Fibroblast of peridontal ligament (primary cell): ENCODE data around the gene PSME2.
A peak's percentile ranks its signal among the peaks of the same experiment; 100 is the strongest.

Experiments
- DNase-seq: peaks from one replicate; pipeline ENCODE4 v3.0.0-alpha.2; 2010; ENCODE audit errors: extremely low read depth

The PSME2 gene, protein sequence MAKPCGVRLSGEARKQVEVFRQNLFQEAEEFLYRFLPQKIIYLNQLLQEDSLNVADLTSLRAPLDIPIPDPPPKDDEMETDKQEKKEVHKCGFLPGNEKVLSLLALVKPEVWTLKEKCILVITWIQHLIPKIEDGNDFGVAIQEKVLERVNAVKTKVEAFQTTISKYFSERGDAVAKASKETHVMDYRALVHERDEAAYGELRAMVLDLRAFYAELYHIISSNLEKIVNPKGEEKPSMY

DNA sequence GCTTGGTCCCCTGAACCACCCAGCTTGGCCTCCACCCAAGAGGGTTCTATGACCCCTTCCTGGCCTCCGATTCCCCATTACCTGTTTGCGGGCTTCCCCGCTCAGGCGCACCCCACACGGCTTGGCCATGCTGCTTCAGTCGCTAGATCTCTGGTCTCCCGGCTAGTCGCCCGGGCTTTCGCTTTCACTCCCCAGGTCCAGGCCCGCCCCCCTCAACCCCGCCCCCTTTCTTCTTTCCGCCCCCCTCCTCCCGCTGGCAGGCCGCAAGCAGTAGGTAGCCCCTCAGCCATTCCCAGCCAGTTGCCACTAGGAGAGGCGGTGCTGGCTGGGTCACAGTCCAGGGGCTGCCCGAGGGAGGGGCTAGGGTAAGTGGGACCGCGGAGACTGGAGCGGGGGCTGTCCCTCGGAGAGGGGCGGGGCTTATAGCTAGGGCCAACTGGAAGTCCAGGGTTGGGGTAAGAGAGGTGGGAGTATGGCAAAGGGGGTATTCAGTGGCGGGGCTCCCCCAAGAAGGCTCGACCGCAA is at the start of gene PSME2:
PSME2 (minus strand) TSS at position 158 of the 525 bp plus-strand sequence; CDS start at position 129, 29 bp downstream.
- peak; percentile 89 for DNase-seq

GRCh38 chr14:24195186-24196070 is 49.0 kb upstream of the PSME2 start, which contains the start of gene TM9SF1:
TSS of gene TM9SF1 (minus strand) at chr14:24195441. CDS start at chr14:24195019, 422 bp downstream.
- peak; percentile 79 for DNase-seq

DNA sequence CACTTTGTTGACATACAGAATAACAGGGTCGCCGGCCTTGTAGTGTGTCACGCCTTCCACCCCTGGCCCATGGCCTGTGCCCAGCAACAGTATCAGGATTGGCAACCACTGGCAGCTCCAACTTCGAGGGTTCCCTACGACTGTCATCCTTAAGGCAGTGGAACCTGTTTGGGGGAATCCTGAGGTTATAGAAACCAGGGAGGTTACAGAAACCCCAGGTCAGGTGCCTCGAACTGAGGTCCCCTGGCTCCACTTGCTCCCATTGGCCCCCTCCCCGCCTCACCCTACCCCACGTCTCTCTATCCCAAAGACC is 48.4 kb upstream of the PSME2 start:
- DNase-seq: no peak

DNA sequence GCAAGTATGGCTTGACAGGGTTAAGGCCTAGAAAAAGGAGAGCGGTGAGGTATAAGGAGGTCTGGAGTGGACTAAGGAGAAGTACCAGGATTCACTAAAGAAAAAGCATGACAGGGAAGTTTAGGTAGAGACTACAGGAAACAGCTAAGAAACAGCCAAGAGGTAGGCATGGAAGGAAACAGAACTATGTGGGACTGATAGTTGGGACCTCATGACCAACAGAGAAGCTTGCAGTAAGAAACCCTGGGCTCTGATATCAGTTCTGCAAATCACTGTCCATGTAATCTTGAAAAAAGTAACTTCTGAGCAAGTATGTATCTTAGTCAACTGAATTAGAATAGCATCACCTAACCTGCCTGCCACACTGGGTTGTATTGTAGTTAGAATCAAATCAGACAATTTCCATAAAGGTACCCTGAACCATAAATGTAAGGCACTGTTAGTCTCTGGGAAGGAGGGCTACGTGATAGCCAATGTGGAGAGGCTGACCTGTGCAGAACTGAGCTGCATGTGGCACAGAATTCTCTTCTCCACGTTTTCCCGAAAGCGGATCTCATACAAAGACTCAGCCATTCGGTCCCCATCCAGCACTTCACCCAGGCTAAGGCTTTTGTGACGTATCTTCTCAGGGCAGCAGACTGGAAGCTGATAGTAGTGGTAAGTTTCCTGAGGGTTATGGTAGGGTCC is 47.9 kb upstream of the PSME2 start:
- DNase-seq: no peak

DNA sequence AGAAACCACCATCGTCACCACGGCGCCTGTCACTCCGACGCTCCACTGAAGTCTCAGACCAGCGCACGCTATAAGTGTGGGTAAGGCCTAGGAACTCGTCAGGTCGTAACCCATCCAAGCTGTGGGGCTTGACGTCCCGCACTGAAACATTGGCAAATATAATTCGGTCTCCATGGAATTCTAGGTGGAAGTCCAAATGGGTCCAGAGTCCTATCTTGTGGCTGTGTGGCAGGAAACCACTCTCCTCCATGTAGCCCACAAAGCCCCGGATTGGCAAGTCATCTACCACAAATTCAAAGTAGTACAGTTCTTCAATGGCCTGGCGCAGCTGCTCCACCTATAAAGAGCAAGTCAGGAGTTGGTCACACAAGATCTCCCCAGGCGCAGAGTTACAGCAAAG is 46.5 kb upstream of the PSME2 start:
- no peak for DNase-seq

DNA sequence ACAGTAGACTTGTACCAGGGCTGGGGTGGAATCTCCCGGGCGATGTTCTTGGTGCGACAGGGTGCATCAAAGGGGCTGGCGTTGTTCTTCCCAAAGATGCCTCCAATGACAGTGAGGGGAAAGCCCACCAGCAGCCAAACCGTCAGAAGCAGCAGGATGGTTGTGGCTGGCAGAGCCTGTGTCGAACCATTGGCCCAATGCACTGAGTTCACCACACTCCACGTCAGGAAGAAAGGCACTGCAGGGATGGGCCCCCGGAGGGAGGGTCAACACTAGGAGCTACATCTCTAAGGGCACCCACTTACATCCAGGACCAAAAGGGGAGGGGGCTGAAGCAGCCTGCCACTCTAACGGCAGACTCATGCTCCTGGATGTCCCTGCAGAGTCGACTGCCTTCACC is 44.0 kb upstream of the PSME2 start:
- no peak for DNase-seq

DNA sequence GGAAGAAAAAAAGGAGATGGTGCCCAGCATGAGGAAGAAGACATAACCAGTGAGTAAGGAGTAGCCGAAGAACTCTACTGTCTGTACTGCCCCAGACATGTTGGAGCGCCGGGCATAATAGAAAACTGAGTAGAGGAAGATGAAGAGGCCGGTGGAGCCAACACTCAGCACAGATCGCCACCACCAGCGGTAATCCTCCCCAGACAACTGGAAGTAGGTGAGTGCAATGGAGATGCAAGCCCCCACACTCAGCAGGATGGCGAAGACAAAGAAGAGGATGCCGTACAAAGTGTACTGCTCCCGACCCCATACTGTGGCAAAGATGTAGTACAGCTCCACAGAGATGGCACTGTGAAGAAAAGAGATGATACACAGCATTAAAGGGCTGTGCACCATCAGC is 43.0 kb upstream of the PSME2 start:
- DNase-seq: no peak

- no peak for DNase-seq
Measured at GRCh38 chr14:24189059-24189375, 42.6 kb upstream of the PSME2 start.

GRCh38 chr14:24188251-24189058 is 42.0 kb upstream of the PSME2 start, which contains the start of gene IPO4:
TSS of gene IPO4 (minus strand) at chr14:24188816. CDS start at chr14:24188787, 29 bp downstream.
- peak; percentile 97 for DNase-seq

GRCh38 chr14:24187539-24187915 is 41.1 kb upstream of the PSME2 start:
- DNase-seq: no peak

DNA sequence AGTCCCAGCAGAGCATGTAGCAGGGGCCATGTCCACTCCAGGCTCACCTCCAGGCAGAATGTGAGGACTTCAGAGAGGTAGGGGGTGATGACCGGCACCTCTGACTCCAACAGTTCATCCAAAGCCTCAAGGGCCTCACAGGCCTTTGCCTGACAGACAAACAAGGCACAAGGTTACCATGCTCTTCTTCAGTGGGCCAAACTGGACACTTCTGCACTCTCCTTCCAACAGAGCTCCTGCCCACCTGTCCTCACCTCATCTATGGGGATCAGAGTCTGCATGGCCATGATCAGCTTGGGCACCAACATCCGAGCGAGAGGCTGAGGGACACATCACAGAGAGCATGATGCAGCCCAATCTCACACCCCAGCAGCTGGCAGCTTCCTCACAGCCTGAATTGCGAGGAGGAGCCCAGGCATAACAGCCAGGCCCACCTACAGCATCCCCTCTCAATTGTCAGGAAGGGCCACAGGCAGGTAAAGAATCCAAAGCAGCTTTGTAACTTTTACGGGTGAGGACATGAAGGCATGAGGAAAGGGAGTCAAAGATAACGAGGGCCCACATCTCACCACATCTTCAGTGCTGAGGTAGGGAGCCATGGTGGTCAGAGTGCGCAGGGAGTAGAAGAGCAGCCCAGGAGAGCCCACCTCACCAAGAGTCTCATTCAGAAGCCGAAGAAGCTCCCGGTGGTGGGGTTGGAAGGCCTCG is 40.6 kb upstream of the PSME2 start:
- DNase-seq: no peak

GRCh38 chr14:24185741-24186140 is 39.3 kb upstream of the PSME2 start:
- DNase-seq: no peak

DNA sequence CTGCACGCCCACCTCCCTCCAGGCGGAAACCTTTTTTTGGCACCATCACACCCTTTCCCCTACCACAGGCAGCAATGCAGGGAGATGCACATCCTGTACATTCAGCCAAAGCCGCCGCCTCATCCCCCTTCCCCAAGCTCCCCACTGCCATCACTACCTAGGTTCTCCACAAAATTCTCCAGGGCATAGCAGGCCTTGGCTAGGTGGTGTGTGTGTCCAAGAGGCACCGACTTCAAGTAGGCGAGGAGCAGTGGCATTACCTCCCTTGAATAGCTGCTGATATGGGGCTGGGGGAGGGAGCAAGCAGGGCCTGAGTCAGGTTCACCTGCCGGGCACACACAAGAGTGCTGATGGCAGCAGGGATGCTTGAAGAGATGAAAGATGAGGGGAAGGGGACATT is 38.6 kb upstream of the PSME2 start:
- DNase-seq: no peak

DNA sequence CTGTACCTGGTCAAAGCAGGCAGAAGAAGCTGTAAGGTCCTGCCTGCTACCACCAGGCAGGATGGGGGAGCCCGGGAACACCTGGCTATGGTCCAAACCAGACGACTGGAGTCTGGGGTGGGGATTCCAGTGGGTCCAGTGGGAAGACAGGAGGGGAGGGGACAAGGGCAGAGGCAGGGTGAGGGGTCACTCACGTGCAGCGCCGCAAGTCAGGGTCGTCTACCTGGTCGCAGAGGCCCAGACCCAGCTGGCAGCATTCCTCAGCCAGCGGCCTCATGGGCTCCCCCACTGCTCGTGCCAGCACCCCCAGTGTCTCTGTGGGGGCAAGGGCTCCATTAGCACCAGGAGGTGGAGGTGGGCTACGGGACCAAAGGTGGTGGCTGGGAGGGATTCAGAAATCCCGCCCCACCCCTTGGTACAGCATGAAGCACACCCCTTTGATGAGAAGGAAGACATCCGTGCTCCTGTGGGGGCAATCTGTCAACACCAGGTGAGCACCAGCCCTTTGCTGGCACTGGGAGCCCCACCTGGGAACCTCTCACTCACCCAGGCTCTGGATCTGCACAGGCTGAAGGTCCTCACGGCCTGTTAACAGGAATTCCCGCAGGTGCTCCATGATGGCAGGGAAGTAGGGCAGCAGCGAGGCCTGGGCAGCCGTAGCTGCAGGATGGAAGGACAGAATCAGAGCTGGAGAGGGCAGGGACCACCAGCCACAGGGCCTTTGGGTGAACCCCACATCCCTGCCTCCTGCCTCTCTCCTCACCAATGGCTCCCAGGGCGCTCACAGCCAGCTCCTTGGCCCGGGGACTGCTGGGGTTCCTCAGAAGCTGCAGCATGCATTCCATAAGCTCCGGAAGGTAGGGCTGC is 37.9 kb upstream of the PSME2 start:
- DNase-seq: no peak

- DNase-seq: no peak
Measured at GRCh38 chr14:24183014-24183481, 36.6 kb upstream of the PSME2 start.

- DNase-seq: no peak
Measured at GRCh38 chr14:24182110-24182882, 35.9 kb upstream of the PSME2 start.

DNA sequence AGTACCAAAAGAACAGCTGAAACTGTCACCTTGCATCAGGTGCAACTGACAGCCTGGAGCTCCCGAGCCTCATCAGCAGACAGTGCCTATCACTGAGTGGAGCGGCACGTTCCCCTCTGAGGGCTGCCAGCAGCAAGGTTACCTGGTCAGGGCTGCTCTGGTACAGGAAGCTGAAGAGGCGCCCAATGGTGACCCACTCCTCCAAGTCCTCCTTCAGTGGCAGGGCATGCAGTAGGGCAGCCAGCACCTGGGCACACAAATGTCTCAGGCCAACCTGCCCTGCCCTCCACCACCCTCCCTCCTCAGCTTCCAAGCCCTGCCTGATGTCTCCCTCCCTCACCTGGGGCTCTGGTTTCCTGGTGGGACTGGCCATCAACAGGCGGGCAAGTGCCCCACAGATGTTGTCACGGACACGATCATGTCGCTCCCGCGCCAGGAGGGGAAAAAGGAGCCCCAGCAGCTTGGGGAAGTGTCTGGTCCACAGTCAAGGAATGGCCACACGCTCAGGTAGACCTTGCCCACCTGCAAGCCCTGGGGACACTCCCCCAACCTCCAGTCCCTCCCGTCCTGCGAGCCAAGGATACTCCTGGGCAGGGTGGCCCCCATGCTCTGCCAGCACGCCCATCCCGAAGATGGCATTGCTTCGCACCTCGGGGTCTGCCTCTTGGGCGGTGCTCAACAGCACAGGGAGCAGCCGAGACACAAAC is 35.1 kb upstream of the PSME2 start:
- DNase-seq: no peak
